Mesothelial cell of epicardium (in vitro differentiated cells): ENCODE data around the gene IL15RA. TPM values are rescaled to one million over a fixed set of nuclear protein-coding genes. Genes with fewer than 3 reads are reported as not detected.

Experiments used
- DNase-seq, 2 experiments: peaks; one replicate each; pipeline ENCODE4 v3.0.0; 2021; ENCODE audit warnings: low spot score in 2 of 2; ENCODE audit not compliant: unreplicated experiment in 2 of 2
- H3K27ac Mint-ChIP-seq: 2 replicates; pipeline ENCODE4 v1.8.0; 2021; ENCODE audit warnings: mixed read lengths
- H3K27me3 Mint-ChIP-seq: 2 replicates; pipeline ENCODE4 v1.8.0; 2021; ENCODE audit warnings: low read depth, mixed read lengths
- H3K36me3 Mint-ChIP-seq: 2 replicates; pipeline ENCODE4 v1.8.0; 2021; ENCODE audit warnings: mixed read lengths
- H3K4me1 Mint-ChIP-seq: 2 replicates; pipeline ENCODE4 v1.8.0; 2021; ENCODE audit warnings: mixed read lengths
- H3K4me3 Mint-ChIP-seq: 2 replicates; pipeline ENCODE4 v1.8.0; 2021; ENCODE audit warnings: mild to moderate bottlenecking, moderate library complexity, mixed read lengths
- H3K9me3 Mint-ChIP-seq: 2 replicates; pipeline ENCODE4 v1.8.0; 2021; ENCODE audit warnings: mixed read lengths
- total RNA-seq: library from RNA; stranded (reverse); gene quantifications from 3 replicates; pipeline ENCODE4 v1.2.1, GENCODE V29; 2021
- TF ChIP-seq, protein P1 (sequence below): fragments of 200-600 bp; sonication (generic); IDR thresholded peaks from one replicate; pipeline ENCODE4 v1.5.0; 2021; ENCODE audit warnings: antibody characterized with exemption; ENCODE audit not compliant: unreplicated experiment

IL15RA gene
- total RNA-seq, 1 donor from 2014 or later, result not detected

GRCh38 chr10:5991708-5992107 is 14.4 kb upstream of the IL15RA start:
- Mint-ChIP-seq H3K27me3 (peaks cover 8% of the 10 kb centered on the region), H3K4me3 (no peak overlapping the region), H3K4me1 (peaks cover 3% of the 10 kb centered on the region), H3K9me3 (peaks cover 38% of the 10 kb centered on the region), H3K27ac (no peak overlapping the region), H3K36me3 (no peaks in the 10 kb centered on the region)
- TF ChIP-seq, protein P1, sequence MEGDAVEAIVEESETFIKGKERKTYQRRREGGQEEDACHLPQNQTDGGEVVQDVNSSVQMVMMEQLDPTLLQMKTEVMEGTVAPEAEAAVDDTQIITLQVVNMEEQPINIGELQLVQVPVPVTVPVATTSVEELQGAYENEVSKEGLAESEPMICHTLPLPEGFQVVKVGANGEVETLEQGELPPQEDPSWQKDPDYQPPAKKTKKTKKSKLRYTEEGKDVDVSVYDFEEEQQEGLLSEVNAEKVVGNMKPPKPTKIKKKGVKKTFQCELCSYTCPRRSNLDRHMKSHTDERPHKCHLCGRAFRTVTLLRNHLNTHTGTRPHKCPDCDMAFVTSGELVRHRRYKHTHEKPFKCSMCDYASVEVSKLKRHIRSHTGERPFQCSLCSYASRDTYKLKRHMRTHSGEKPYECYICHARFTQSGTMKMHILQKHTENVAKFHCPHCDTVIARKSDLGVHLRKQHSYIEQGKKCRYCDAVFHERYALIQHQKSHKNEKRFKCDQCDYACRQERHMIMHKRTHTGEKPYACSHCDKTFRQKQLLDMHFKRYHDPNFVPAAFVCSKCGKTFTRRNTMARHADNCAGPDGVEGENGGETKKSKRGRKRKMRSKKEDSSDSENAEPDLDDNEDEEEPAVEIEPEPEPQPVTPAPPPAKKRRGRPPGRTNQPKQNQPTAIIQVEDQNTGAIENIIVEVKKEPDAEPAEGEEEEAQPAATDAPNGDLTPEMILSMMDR, result no peak
- no peak for DNase-seq

GRCh38 chr10:5989756-5990155 is 12.4 kb upstream of the IL15RA start:
- Mint-ChIP-seq H3K4me1 (peaks cover 5% of the 10 kb centered on the region), H3K4me3 (no peak overlapping the region), H3K36me3 (no peaks in the 10 kb centered on the region), H3K9me3 (peaks cover 33% of the 10 kb centered on the region), H3K27ac (no peak overlapping the region), H3K27me3 (peaks cover 18% of the 10 kb centered on the region)
- no peak for DNase-seq
- TF ChIP-seq, protein P1, result no peak

GRCh38 chr10:5988336-5988920 is 11.1 kb upstream of the IL15RA start:
- TF ChIP-seq, protein P1, result no peak
- no peak for DNase-seq
- Mint-ChIP-seq H3K4me3 (no peak overlapping the region), H3K9me3 (peaks cover 21% of the 10 kb centered on the region), H3K36me3 (no peaks in the 10 kb centered on the region), H3K27ac (no peak overlapping the region), H3K27me3 (peaks cover 26% of the 10 kb centered on the region), H3K4me1 (peaks cover 5% of the 10 kb centered on the region)

DNA sequence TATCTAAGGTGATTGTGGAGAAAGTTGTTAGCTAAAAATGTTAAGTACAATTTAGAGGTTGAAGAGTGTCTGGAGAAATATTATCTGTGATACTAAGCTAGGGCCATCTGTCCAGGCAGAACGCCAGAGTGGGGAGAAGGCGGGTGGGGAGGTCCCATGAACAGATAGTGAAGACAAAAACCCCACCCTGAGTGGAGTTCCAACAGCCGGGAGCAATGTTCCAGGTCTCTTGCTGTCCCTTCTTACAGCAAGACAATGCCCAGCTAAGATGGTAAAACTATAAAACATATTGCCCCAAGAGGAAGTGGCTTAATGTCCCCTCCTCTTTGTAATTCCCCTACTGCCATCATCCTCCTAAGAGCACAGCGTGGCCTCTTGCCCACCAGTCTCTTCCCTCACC is 10.4 kb upstream of the IL15RA start:
- TF ChIP-seq, protein P1, result no peak
- H3K9me3 Mint-ChIP-seq, result peaks cover 16% of the 10 kb centered on the region
- H3K27ac Mint-ChIP-seq, result no peak overlapping the region
- no peak for DNase-seq
- H3K27me3 Mint-ChIP-seq, result peaks cover 28% of the 10 kb centered on the region
- no peaks in the 10 kb centered on the region for H3K36me3 Mint-ChIP-seq
- peaks cover 5% of the 10 kb centered on the region for H3K4me1 Mint-ChIP-seq
- no peak overlapping the region for H3K4me3 Mint-ChIP-seq

- Mint-ChIP-seq H3K9me3 (no peaks in the 10 kb centered on the region), H3K4me1 (peaks cover 5% of the 10 kb centered on the region), H3K27me3 (peaks cover 49% of the 10 kb centered on the region), H3K4me3 (no peak overlapping the region), H3K27ac (no peak overlapping the region), H3K36me3 (no peaks in the 10 kb centered on the region)
- no peak for DNase-seq
- TF ChIP-seq, protein P1, result no peak
Measured at GRCh38 chr10:5985029-5985428, 7.7 kb upstream of the IL15RA start.

- Mint-ChIP-seq H3K27ac (no peak overlapping the region), H3K4me1 (peaks cover 5% of the 10 kb centered on the region), H3K36me3 (no peaks in the 10 kb centered on the region), H3K27me3 (peaks cover 55% of the 10 kb centered on the region), H3K4me3 (no peak overlapping the region), H3K9me3 (no peaks in the 10 kb centered on the region)
- no peak for DNase-seq
- TF ChIP-seq, protein P1, result no peak
Measured at GRCh38 chr10:5983774-5984173, 6.4 kb upstream of the IL15RA start.
